HG03097 (cell line): Measurements from ENCODE around the gene MPC1.

Experiments
- ATAC-seq: cut with Tn5 transposase; IDR thresholded peaks from one replicate; pipeline ENCODE4 v1.9.1; 2021; ENCODE audit not compliant: unreplicated experiment, low FRiP score

The MPC1 gene

DNA sequence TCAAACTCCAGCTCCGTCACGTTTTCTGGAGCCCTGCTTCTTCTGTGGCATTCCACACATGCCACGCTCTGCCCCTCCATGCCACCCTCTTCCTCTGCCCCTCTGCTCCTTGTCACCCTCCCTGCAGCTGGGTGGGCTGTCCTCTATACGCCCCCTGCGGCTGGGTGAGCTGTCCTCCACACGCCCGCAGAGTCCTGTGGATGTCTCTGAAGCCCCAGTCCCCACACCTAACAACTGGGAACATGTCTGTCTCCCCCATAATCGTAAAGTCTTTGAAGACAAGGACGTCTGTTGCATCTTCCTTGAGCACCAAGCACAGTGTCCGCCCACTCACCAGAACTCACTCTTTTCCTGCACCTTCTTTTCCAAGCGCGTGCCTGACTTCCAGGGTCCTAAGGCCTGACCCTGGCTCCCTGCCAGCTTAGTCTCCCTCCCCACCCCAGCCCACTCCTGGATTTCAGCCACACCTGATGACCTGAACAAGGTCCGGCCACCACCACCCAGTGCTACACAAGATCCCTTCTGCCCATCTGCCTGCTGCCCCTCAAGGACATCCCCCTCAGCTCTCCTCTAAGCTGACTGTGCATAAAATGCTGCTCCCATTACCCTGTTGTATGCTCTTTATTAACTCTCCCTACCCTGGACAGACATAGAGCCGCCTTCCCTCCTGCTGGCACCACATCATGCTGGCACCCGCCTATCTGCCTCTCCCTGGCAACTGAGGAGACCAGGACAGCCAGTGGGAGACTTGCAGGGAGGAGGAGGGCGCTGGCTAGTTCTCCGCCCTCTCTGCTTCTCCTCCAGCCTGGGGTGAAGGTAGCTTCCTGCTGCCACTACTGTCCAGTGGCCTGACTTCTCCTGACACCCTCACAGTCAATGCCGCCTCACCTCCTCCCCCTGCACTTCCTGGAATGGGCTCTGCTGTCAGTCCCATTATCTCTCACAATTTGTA lies 63.8 kb downstream of the MPC1 start:
- ATAC-seq, result no peak

DNA sequence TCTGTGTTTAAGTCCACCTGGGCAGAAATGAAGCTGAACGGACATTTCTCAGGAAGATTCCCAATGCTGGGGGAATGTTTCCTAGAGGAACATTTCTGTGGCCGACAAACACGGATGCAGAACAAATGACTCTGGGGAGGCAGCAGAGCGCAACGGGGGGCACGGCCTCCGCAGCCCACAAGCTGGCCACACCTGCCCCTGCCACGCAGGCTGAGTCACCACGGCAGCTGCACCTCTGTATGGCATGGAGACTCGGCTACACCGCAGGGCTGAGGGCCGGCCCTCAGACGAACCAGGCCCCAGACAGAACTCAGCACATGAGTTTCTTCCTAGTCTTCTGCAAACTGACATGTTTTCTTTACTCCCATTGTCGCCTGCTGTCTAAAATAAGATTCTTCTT lies 64.5 kb downstream of the MPC1 start:
- no peak for ATAC-seq

DNA sequence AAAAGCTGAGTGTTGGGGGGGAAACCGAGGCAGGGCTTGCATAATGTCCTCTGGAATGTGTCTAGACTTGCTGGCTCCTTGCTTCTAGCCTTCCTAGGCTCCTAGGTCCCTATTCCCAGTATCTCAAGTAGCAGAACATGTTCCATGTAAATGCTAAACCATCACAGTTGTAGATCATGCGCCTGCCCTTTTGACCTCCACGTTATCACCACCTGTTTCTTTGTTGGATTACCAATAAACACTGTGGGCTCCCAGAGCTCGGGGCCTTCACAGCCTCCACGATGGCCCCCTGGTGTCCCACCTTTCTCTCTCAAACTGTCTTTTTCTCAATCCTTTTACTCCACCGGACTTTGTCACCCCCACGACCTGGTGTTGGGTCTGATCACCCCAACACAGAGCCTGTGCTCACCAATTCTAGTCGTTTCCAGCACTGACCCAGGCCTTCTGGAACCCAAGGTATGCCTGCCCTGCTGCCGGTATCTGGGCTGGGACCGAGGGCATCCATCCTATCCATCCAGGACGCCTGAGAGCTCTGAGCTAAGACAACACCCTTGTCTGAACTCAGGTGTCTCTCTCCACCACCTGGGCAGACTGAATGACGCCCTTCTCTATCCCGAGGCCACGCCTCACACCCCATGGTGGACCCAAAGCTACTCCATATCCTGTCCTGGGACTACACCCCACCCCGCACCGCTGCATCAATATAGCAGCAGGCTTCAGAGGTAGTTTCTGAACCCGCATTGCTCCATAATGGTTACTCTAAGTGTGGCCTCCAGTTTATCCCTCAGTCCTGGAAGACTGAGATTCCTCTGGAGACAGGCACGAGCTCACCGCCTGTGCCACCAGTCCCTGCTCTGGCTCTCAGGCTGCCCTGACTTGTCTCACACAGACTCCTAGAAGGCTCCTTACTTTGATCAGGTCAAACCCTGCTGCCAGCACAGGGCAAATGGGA lies 65.2 kb downstream of the MPC1 start:
- no peak for ATAC-seq

DNA sequence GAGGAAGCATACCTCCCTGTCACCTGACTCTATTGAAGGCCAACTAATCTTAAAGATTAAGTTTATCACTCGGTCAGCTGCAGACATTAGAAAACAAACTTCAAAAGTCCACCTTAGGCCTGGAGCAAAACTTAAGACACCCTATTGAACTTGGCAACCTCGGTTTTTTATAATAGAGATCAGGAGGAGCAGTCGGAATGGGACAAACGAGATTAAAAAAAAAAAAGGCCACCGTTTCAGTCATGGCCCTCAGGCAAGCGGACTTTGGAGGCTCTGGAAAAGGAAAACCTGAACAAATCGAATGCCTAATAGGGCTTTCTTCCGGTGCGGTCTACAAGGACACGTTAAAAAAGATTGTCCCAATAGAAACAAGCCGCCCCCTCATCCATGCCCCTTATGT lies 67.3 kb downstream of the MPC1 start:
- no peak for ATAC-seq
